Skeletal muscle tissue (tissue), 4 donors: ENCODE data around the gene DDX10. TPM values are rescaled to one million over a fixed set of nuclear protein-coding genes. Genes with fewer than 3 reads are reported as not detected.

Experiments
- H3K27ac ChIP-seq: one replicate; pipeline ENCODE4 v1.7.0; 2013; ENCODE audit warnings: mild to moderate bottlenecking, low read depth, low read length, inconsistent platforms
- H3K27me3 ChIP-seq, 3 donors: one replicate each; pipeline ENCODE4 v1.7.0; 2013; ENCODE audit warnings: low read length in 3 of 3; ENCODE audit not compliant: control insufficient read depth in 3 of 3, insufficient read depth in 3 of 3
- H3K36me3 ChIP-seq, 3 donors: one replicate each; pipeline ENCODE4 v1.7.0; 2013; ENCODE audit warnings: low read length in 3 of 3; ENCODE audit not compliant: control insufficient read depth in 3 of 3, insufficient read depth in 3 of 3
- H3K4me1 ChIP-seq, 3 donors: one replicate each; pipeline ENCODE4 v1.7.0; 2013; ENCODE audit warnings: low read length in 3 of 3, mild to moderate bottlenecking in 3 of 3; ENCODE audit not compliant: control insufficient read depth in 3 of 3, insufficient read depth in 3 of 3
- H3K4me3 ChIP-seq, 3 donors: one replicate each; pipeline ENCODE4 v1.7.0; 2013; ENCODE audit warnings: low read length in 3 of 3
- H3K9ac ChIP-seq, 3 donors: one replicate each; pipeline ENCODE4 v1.7.0; 2013; ENCODE audit warnings: low read length in 3 of 3, mild to moderate bottlenecking in 3 of 3, moderate library complexity in 2 of 3, low read depth in 1 of 3
- H3K9me3 ChIP-seq, 3 donors: one replicate each; pipeline ENCODE4 v1.7.0; 2013; ENCODE audit warnings: low read length in 3 of 3; ENCODE audit not compliant: control insufficient read depth in 3 of 3
- total RNA-seq: library from RNA; depleted of rRNA; stranded (reverse); fragments of >200 nt; gene quantifications from one replicate; pipeline ENCODE4 v1.2.3, GENCODE V29; 2014
- donor health status: Osteomylitis.

DDX10 gene
- total RNA-seq, 1 donor from 2014 or later: 19.3 TPM

GRCh38 chr11:108958368-108959104 lies 293.7 kb downstream of the DDX10 start:
- no peaks in the 10 kb centered on the region for H3K4me1 ChIP-seq
- H3K27me3 ChIP-seq: no peaks in the 10 kb centered on the region
- H3K4me3 ChIP-seq: no peak overlapping the region
- H3K27ac ChIP-seq: no peak overlapping the region
- no peak overlapping the region for H3K9ac ChIP-seq
- no peaks in the 10 kb centered on the region for H3K9me3 ChIP-seq
- H3K36me3 ChIP-seq: no peaks in the 10 kb centered on the region

- Histone ChIP-seq H3K9me3 (no peaks in the 10 kb centered on the region), H3K9ac (no peak overlapping the region), H3K4me3 (no peak overlapping the region), H3K27ac (no peak overlapping the region), H3K36me3 (no peaks in the 10 kb centered on the region), H3K4me1 (no peaks in the 10 kb centered on the region), H3K27me3 (no peaks in the 10 kb centered on the region)
Measured at GRCh38 chr11:108959105-108959761, 294.4 kb downstream of the DDX10 start.

- H3K27ac ChIP-seq: no peak overlapping the region
- H3K9me3 ChIP-seq: no peaks in the 10 kb centered on the region
- H3K4me1 ChIP-seq: no peaks in the 10 kb centered on the region
- no peaks in the 10 kb centered on the region for H3K36me3 ChIP-seq
- no peak overlapping the region for H3K9ac ChIP-seq
- H3K4me3 ChIP-seq: no peak overlapping the region
- H3K27me3 ChIP-seq: no peaks in the 10 kb centered on the region
Measured at GRCh38 chr11:108959874-108960273, 295.0 kb downstream of the DDX10 start.

- no peaks in the 10 kb centered on the region for H3K27me3 ChIP-seq
- no peaks in the 10 kb centered on the region for H3K4me1 ChIP-seq
- no peaks in the 10 kb centered on the region for H3K36me3 ChIP-seq
- no peak overlapping the region for H3K4me3 ChIP-seq
- no peaks in the 10 kb centered on the region for H3K9me3 ChIP-seq
- H3K9ac ChIP-seq: no peak overlapping the region
- no peak overlapping the region for H3K27ac ChIP-seq
Measured at GRCh38 chr11:108960501-108960900, 295.6 kb downstream of the DDX10 start.

- Histone ChIP-seq H3K4me3 (no peak overlapping the region), H3K36me3 (no peaks in the 10 kb centered on the region), H3K9ac (no peak overlapping the region), H3K4me1 (no peaks in the 10 kb centered on the region), H3K9me3 (no peaks in the 10 kb centered on the region), H3K27me3 (no peaks in the 10 kb centered on the region), H3K27ac (no peak overlapping the region)
Measured at GRCh38 chr11:108961095-108961494, 296.2 kb downstream of the DDX10 start.

- Histone ChIP-seq H3K4me3 (no peak overlapping the region), H3K9me3 (no peaks in the 10 kb centered on the region), H3K9ac (no peak overlapping the region), H3K4me1 (peaks cover 13 to 18% (median 14%) of the 10 kb centered on the region in 3 donors), H3K27ac (no peak overlapping the region), H3K27me3 (no peaks in the 10 kb centered on the region), H3K36me3 (no peaks in the 10 kb centered on the region)
Measured at GRCh38 chr11:108963118-108963517, 298.2 kb downstream of the DDX10 start.

GRCh38 chr11:108965306-108966001 lies 300.6 kb downstream of the DDX10 start:
- H3K9ac ChIP-seq: no peak overlapping the region
- H3K4me1 ChIP-seq: peaks cover 13 to 21% (median 14%) of the 10 kb centered on the region in 3 donors
- H3K27me3 ChIP-seq: no peaks in the 10 kb centered on the region
- no peak overlapping the region for H3K27ac ChIP-seq
- H3K9me3 ChIP-seq: no peaks in the 10 kb centered on the region
- no peak overlapping the region for H3K4me3 ChIP-seq
- H3K36me3 ChIP-seq: no peaks in the 10 kb centered on the region

- Histone ChIP-seq H3K4me3 (no peak overlapping the region), H3K4me1 (peaks cover 13 to 21% (median 14%) of the 10 kb centered on the region in 3 donors), H3K9ac (no peak overlapping the region), H3K9me3 (no peaks in the 10 kb centered on the region), H3K27ac (no peak overlapping the region), H3K27me3 (no peaks in the 10 kb centered on the region), H3K36me3 (no peaks in the 10 kb centered on the region)
Measured at GRCh38 chr11:108966206-108966605, 301.3 kb downstream of the DDX10 start.

- no peaks in the 10 kb centered on the region for H3K9me3 ChIP-seq
- peaks cover 13 to 21% (median 14%) of the 10 kb centered on the region in 3 donors for H3K4me1 ChIP-seq
- peak overlapping the region; percentile 41 for H3K27ac ChIP-seq
- peak overlapping the region in 1 of 3 donors; percentile 25 for H3K9ac ChIP-seq
- H3K36me3 ChIP-seq: no peaks in the 10 kb centered on the region
- H3K4me3 ChIP-seq: peak overlapping the region in 2 of 3 donors; percentile 25 to 42
- H3K27me3 ChIP-seq: no peaks in the 10 kb centered on the region
Measured at GRCh38 chr11:108966978-108967377, 302.1 kb downstream of the DDX10 start.

GRCh38 chr11:108967571-108967970 lies 302.7 kb downstream of the DDX10 start:
- no peaks in the 10 kb centered on the region for H3K27me3 ChIP-seq
- H3K4me1 ChIP-seq: peaks cover 13 to 21% (median 14%) of the 10 kb centered on the region in 3 donors
- peak overlapping the region in 1 of 3 donors; percentile 25 for H3K9ac ChIP-seq
- peak overlapping the region; percentile 41 for H3K27ac ChIP-seq
- no peaks in the 10 kb centered on the region for H3K9me3 ChIP-seq
- H3K4me3 ChIP-seq: peak overlapping the region; percentile 20 to 42 (median 25)
- H3K36me3 ChIP-seq: no peaks in the 10 kb centered on the region
